Spleen (tissue), 11 donors: ENCODE measurements around the gene CLEC3A. TPM values are rescaled to one million over a fixed set of nuclear protein-coding genes. Genes with fewer than 3 reads are reported as not detected.

Source experiments
- DNase-seq: peaks from one replicate; pipeline ENCODE4 v3.0.0-alpha.2; 2020
- H3K27ac ChIP-seq, 8 donors: fragments of 200-600 bp; sonication (generic) in 7 of 8; 1 replicate in 4 of 8; 2 replicates in 4 of 8; pipeline versions ENCODE4 v1.5.0 to v1.8.0; 2016 to 2021; ENCODE audit warnings: inconsistent platforms in 4 of 8, mild to moderate bottlenecking in 4 of 8, moderate library complexity in 1 of 8
- H3K27me3 ChIP-seq, 7 donors: fragments of 200-600 bp; sonication (generic) in 6 of 7; replicated peaks in 1 of 7; 1 replicate in 4 of 7; 2 replicates in 3 of 7; pipeline versions ENCODE4 v1.5.0 to v1.8.0; 2016 to 2021; ENCODE audit warnings: inconsistent platforms in 3 of 7, mild to moderate bottlenecking in 1 of 7
- H3K36me3 ChIP-seq, 6 donors: fragments of 200-600 bp; sonication (generic) in 5 of 6; 1 replicate in 4 of 6; 2 replicates in 2 of 6; pipeline versions ENCODE4 v1.5.0 to v1.8.0; 2016 to 2021; ENCODE audit warnings: inconsistent platforms in 2 of 6
- H3K4me1 ChIP-seq, 6 donors: fragments of 200-600 bp; sonication (generic) in 5 of 6; 1 replicate in 3 of 6; 2 replicates in 3 of 6; pipeline versions ENCODE4 v1.5.0 to v1.8.0; 2016 to 2021; ENCODE audit warnings: inconsistent platforms in 3 of 6
- H3K4me3 ChIP-seq, 8 donors: fragments of 200-600 bp; sonication (generic) in 7 of 8; 1 replicate in 4 of 8; 2 replicates in 4 of 8; pipeline versions ENCODE4 v1.5.0 to v1.8.0; 2016 to 2021; ENCODE audit warnings: inconsistent platforms in 4 of 8, mild to moderate bottlenecking in 4 of 8, moderate library complexity in 2 of 8
- H3K9me3 ChIP-seq, 8 donors: fragments of 200-600 bp; sonication (generic) in 7 of 8; 1 replicate in 4 of 8; 2 replicates in 4 of 8; pipeline versions ENCODE4 v1.5.0 to v1.8.0; 2016 to 2021; ENCODE audit warnings: inconsistent platforms in 4 of 8
- CTCF ChIP-seq, 11 experiments: fragments of 200-600 bp in 7 of 11; fragments of 450-650 bp in 4 of 11; sonication (generic) in 4 of 11; IDR thresholded peaks in 8 of 11; conservative IDR thresholded peaks in 3 of 11; 1 replicate in 7 of 11; 2 replicates in 4 of 11; pipeline versions ENCODE4 v1.4.0 to v1.8.0; 2016 to 2021; ENCODE audit warnings: antibody characterized with exemption in 11 of 11, inconsistent platforms in 4 of 11, mild to moderate bottlenecking in 1 of 11
- POLR2A ChIP-seq, 3 donors: fragments of 450-650 bp; IDR thresholded peaks; one replicate each; pipeline ENCODE4 v1.5.1; 2017; ENCODE audit warnings: antibody characterized with exemption in 3 of 3, mild to moderate bottlenecking in 1 of 3
- POLR2AphosphoS5 ChIP-seq, 3 donors: sonication (generic); formaldehyde crosslinking; IDR thresholded peaks; one replicate each; pipeline ENCODE4 v1.5.1; 2017; ENCODE audit warnings: antibody characterized with exemption in 3 of 3
- WGBS, 5 donors: extraction: QIAGEN DNeasy Blood & Tissue Kit in 3 of 5; methylation state at CpG; one replicate each; pipeline versions ENCODE4 v1.1.5 to v1.1.7; 2013 to 2018; 5-methylcytosine and 5-hydroxymethylcytosine counted together
- intact Hi-C: fragments of 100-400 bp; cut with DNase I; formaldehyde crosslinking; loops from one replicate; pipeline ENCODE4 v1.15.0; 2023; ENCODE audit warnings: low total_unique reads
- polyA plus RNA-seq, 3 donors: library from polyadenylated mRNA; stranded (reverse); fragments of 200-250 nt; gene quantifications; one replicate each; pipeline ENCODE4 v1.2.1, GENCODE V29; 2013
- total RNA-seq, 7 donors: library from RNA; depleted of rRNA in 3 of 7; stranded (reverse); fragments of >200 nt in 3 of 7; fragmentation: NEBNext Ultra II Directional in 4 of 7; extraction: Animal tissue kit (Norgen Biotek cat#: 25700) in 4 of 7; gene quantifications; one replicate each; pipeline versions ENCODE4 v1.1.0 to v1.2.1, GENCODE V29; 2016 to 2021
- donor health status: healthy with polysubstance abuse.
- donor health status: DM: no; HTN: no; CAD: no; lungs with moderate emphysema.
- donor health status: DM: no; HTN: no; CAD: no.
- donor health status: Bipolar disorder and iron deficiency.
- donor health status: healthy.
- donor health status: DM: no; HTN: no; CAD: no.
- donor health status: DM: yes; HTN: yes; CAD: no.

The CLEC3A gene
- total and polyA plus RNA-seq, 10 donors, result not detected

GRCh38 chr16:78004517-78004916 lies 17.8 kb upstream of the CLEC3A start:
- TF ChIP-seq CTCF (IDR thresholded peaks at IDR 0.05 in 8 of 11, conservative IDR thresholded peaks at IDR 0.05 in 3 of 11) (no peak), POLR2AphosphoS5 (IDR thresholded peaks at IDR 0.05) (no peak), POLR2A (IDR thresholded peaks at IDR 0.05) (no peak)

DNA sequence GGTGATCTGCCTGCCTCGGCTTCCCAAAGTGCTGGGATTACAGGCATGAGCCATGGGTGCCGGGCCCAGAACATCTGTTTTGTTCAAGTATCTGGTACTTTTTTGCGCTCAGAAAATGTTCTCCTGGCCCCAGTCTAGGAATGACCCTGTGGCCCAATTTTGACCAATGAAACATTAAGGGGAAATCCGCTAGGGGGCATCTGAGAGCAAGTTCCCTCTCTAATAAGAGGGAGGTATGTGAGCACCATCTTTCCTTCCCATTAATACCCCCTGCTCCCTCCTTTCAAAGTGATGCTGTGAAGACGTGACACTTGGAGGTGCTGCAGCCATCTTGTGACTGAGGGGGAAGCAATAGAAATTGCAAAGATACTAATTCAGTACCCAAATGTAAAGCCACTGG lies 16.5 kb upstream of the CLEC3A start:
- Histone ChIP-seq H3K9me3 (no peaks in the 10 kb centered on the region), H3K27me3 (peaks cover 0 to 20% (median 0%) of the 10 kb centered on the region in 7 donors), H3K4me1 (peaks cover 0 to 5% (median 0%) of the 10 kb centered on the region in 6 donors), H3K36me3 (no peaks in the 10 kb centered on the region), H3K27ac (no peak overlapping the region), H3K4me3 (no peak overlapping the region)
- whole genome bisulfite sequencing, 5 donors, result 76 to 78% (median 77%) methylated on average over 5 of the region's 5 CpGs
- DNase-seq, result no peak
- intact Hi-C loops, result no loop called here
- no peak for TF ChIP-seq CTCF (IDR thresholded peaks at IDR 0.05 in 8 of 11, conservative IDR thresholded peaks at IDR 0.05 in 3 of 11)
- TF ChIP-seq POLR2A (IDR thresholded peaks at IDR 0.05), result no peak
- no peak for TF ChIP-seq POLR2AphosphoS5 (IDR thresholded peaks at IDR 0.05)

More at GRCh38 chr16:78004517-78004916, 17.8 kb upstream of the CLEC3A start:
- no peak overlapping the region for H3K27ac ChIP-seq
- H3K36me3 ChIP-seq, result no peaks in the 10 kb centered on the region
- no peak overlapping the region for H3K4me3 ChIP-seq
- H3K27me3 ChIP-seq, result peaks cover 0 to 25% (median 0%) of the 10 kb centered on the region in 7 donors
- no peaks in the 10 kb centered on the region for H3K9me3 ChIP-seq
- H3K4me1 ChIP-seq, result peaks cover 0 to 5% (median 0%) of the 10 kb centered on the region in 6 donors
- DNase-seq, result no peak
- intact Hi-C loops, result no loop called here
- WGBS, 5 donors, result 69 to 88% (median 76%) methylated on average over 4 of the region's 4 CpGs

DNA sequence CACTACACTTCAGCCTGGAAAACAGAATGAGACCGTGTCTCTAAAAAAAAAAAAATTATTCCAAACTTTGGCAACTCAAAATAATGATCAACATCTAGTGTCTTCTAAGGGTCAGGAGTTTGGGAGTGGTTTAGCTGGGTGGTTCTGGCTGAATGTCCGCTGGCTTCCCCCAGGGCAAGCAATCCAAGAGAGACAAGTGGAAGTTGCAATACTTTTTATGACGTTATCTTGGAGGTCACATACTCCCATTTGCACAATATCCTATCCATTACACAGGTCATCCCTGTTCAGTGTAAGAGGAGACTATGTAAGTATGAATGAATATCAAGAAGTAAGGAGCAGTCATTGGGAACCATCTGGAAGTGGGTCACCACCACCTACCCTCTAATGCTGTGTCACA lies 15.2 kb upstream of the CLEC3A start:
- Histone ChIP-seq H3K4me3 (no peak overlapping the region), H3K27me3 (peaks cover 0 to 26% (median 0%) of the 10 kb centered on the region in 7 donors), H3K36me3 (no peaks in the 10 kb centered on the region), H3K9me3 (no peaks in the 10 kb centered on the region), H3K27ac (no peak overlapping the region), H3K4me1 (peaks cover 0 to 5% (median 0%) of the 10 kb centered on the region in 6 donors)
- intact Hi-C loops, result no loop called here
- 73 to 82% (median 75%) methylated on average over 3 of the region's 3 CpGs for WGBS, 5 donors
- no peak for TF ChIP-seq POLR2AphosphoS5 (IDR thresholded peaks at IDR 0.05)
- TF ChIP-seq CTCF (IDR thresholded peaks at IDR 0.05 in 8 of 11, conservative IDR thresholded peaks at IDR 0.05 in 3 of 11), result no peak
- TF ChIP-seq POLR2A (IDR thresholded peaks at IDR 0.05), result no peak
- DNase-seq, result no peak

GRCh38 chr16:78024159-78024558 lies 1.8 kb downstream of the CLEC3A start:
- no peak overlapping the region for H3K27ac ChIP-seq
- intact Hi-C loops, result no loop called here
- H3K4me3 ChIP-seq, result no peak overlapping the region
- H3K9me3 ChIP-seq, result no peaks in the 10 kb centered on the region
- H3K27me3 ChIP-seq, result peaks cover 0 to 40% (median 4%) of the 10 kb centered on the region in 7 donors
- H3K4me1 ChIP-seq, result no peaks in the 10 kb centered on the region
- no peaks in the 10 kb centered on the region for H3K36me3 ChIP-seq
- TF ChIP-seq CTCF (IDR thresholded peaks at IDR 0.05 in 8 of 11, conservative IDR thresholded peaks at IDR 0.05 in 3 of 11) (no peak), POLR2AphosphoS5 (IDR thresholded peaks at IDR 0.05) (no peak), POLR2A (IDR thresholded peaks at IDR 0.05) (no peak)
- DNase-seq, result no peak
- 86 to 96% (median 89%) methylated on average over 5 of the region's 5 CpGs for WGBS, 5 donors
